ENCODE results near the gene PLCH1. TPM values are rescaled to one million over a fixed set of nuclear protein-coding genes. Genes with fewer than 3 reads are reported as not detected.

PLCH1 gene
- total and polyA plus RNA-seq, 2 experiments from 2014 or later: 8.1 to 25.3 TPM

- no peaks in the 10 kb centered on the region; the same call in 1 of the 3 replicates for H3K9me3 Mint-ChIP-seq
- H3K4me3 Mint-ChIP-seq: no peak overlapping the region
- no peak overlapping the region for H3K4me3 ChIP-seq
- no peak overlapping the region for H3K4me2 ChIP-seq
- no peak for TF ChIP-seq CREB1 (CRISPR knock-in tag; IDR thresholded peaks at IDR 0.05; ENCODE audit: low read depth)
- TF ChIP-seq, protein P1, sequence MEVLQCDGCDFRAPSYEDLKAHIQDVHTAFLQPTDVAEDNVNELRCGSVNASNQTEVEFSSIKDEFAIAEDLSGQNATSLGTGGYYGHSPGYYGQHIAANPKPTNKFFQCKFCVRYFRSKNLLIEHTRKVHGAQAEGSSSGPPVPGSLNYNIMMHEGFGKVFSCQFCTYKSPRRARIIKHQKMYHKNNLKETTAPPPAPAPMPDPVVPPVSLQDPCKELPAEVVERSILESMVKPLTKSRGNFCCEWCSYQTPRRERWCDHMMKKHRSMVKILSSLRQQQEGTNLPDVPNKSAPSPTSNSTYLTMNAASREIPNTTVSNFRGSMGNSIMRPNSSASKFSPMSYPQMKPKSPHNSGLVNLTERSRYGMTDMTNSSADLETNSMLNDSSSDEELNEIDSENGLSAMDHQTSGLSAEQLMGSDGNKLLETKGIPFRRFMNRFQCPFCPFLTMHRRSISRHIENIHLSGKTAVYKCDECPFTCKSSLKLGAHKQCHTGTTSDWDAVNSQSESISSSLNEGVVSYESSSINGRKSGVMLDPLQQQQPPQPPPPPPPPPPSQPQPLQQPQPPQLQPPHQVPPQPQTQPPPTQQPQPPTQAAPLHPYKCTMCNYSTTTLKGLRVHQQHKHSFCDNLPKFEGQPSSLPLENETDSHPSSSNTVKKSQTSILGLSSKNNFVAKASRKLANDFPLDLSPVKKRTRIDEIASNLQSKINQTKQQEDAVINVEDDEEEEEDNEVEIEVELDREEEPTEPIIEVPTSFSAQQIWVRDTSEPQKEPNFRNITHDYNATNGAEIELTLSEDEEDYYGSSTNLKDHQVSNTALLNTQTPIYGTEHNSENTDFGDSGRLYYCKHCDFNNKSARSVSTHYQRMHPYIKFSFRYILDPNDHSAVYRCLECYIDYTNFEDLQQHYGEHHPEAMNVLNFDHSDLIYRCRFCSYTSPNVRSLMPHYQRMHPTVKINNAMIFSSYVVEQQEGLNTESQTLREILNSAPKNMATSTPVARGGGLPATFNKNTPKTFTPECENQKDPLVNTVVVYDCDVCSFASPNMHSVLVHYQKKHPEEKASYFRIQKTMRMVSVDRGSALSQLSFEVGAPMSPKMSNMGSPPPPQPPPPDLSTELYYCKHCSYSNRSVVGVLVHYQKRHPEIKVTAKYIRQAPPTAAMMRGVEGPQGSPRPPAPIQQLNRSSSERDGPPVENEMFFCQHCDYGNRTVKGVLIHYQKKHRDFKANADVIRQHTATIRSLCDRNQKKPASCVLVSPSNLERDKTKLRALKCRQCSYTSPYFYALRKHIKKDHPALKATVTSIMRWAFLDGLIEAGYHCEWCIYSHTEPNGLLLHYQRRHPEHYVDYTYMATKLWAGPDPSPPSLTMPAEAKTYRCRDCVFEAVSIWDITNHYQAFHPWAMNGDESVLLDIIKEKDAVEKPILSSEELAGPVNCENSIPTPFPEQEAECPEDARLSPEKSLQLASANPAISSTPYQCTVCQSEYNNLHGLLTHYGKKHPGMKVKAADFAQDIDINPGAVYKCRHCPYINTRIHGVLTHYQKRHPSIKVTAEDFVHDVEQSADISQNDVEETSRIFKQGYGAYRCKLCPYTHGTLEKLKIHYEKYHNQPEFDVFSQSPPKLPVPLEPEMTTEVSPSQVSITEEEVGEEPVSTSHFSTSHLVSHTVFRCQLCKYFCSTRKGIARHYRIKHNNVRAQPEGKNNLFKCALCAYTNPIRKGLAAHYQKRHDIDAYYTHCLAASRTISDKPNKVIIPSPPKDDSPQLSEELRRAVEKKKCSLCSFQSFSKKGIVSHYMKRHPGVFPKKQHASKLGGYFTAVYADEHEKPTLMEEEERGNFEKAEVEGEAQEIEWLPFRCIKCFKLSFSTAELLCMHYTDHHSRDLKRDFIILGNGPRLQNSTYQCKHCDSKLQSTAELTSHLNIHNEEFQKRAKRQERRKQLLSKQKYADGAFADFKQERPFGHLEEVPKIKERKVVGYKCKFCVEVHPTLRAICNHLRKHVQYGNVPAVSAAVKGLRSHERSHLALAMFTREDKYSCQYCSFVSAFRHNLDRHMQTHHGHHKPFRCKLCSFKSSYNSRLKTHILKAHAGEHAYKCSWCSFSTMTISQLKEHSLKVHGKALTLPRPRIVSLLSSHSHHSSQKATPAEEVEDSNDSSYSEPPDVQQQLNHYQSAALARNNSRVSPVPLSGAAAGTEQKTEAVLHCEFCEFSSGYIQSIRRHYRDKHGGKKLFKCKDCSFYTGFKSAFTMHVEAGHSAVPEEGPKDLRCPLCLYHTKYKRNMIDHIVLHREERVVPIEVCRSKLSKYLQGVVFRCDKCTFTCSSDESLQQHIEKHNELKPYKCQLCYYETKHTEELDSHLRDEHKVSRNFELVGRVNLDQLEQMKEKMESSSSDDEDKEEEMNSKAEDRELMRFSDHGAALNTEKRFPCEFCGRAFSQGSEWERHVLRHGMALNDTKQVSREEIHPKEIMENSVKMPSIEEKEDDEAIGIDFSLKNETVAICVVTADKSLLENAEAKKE (CRISPR knock-in tag; IDR thresholded peaks at IDR 0.05): no peak
- TF ChIP-seq STAT1 (IDR thresholded peaks at IDR 0.05; ENCODE audit: unreplicated experiment): no peak
- H3K27ac Mint-ChIP-seq: no peak overlapping the region
- H3K27ac ChIP-seq (ENCODE audit: low read depth): no peak overlapping the region
- H3F3A ChIP-seq (replicated peaks; ENCODE audit: low read depth): no peaks in the 10 kb centered on the region
- no peak for DNase-seq (ENCODE audit: low spot score)
- no peaks in the 10 kb centered on the region for H3K79me2 ChIP-seq (replicated peaks; ENCODE audit: insufficient read depth)
- H3K4me1 Mint-ChIP-seq: peaks cover 7% of the 10 kb centered on the region; the same call in 2 of the 3 replicates
- H3K36me3 ChIP-seq (ENCODE audit: insufficient read depth): no peaks in the 10 kb centered on the region
- H4K20me1 ChIP-seq (replicated peaks; ENCODE audit: insufficient read depth): no peaks in the 10 kb centered on the region
- no peaks in the 10 kb centered on the region for H3K27me3 ChIP-seq (ENCODE audit: insufficient read depth)
- no peaks in the 10 kb centered on the region for H3K36me3 Mint-ChIP-seq (ENCODE audit: low read depth)
- H3K27me3 Mint-ChIP-seq (ENCODE audit: insufficient read depth, low read depth, poor library complexity): peaks cover 4% of the 10 kb centered on the region
- H2AFZ ChIP-seq: no peak overlapping the region
- ATAC-seq: no peak
- peaks cover 5% of the 10 kb centered on the region; the same call in 1 of the 2 replicates for H3K9me2 ChIP-seq (ENCODE audit: insufficient read depth)
- H3K4me1 ChIP-seq (ENCODE audit: insufficient read depth): no peaks in the 10 kb centered on the region
These were observed 394.3 kb downstream of the PLCH1 start for GRCh38 chr3:155350571-155350970.

DNA sequence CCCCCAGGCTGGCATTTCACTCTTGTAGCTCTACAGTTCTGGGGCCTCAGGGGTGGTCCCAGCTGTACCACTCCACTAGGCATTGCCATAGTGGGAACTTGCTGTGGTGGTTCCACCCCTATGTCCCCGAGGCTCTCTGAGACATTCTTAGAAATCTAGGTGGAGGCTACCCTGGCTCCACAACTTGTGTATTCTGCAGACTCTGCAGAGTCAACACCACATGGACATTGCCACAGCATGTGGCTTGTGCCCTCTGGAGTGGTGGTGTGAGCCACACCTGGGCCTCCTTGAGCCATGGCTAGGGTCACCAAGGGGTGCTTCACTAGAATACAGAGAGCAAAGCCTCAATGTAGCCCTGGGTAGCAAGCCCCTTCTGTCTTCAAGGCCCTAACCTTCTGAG is 397.0 kb downstream of the PLCH1 start:
- Histone ChIP-seq H3K4me2 (no peak overlapping the region), H3F3A (replicated peaks; ENCODE audit: low read depth) (no peaks in the 10 kb centered on the region), H4K20me1 (replicated peaks; ENCODE audit: insufficient read depth) (no peaks in the 10 kb centered on the region), H3K27me3 (ENCODE audit: insufficient read depth) (no peaks in the 10 kb centered on the region), H3K9me2 (ENCODE audit: insufficient read depth) (peaks cover 5% of the 10 kb centered on the region; the same call in 1 of the 2 replicates), H3K36me3 (ENCODE audit: insufficient read depth) (no peaks in the 10 kb centered on the region), H3K4me3 (no peak overlapping the region), H3K79me2 (replicated peaks; ENCODE audit: insufficient read depth) (no peaks in the 10 kb centered on the region), H3K27ac (ENCODE audit: low read depth) (no peak overlapping the region), H3K4me1 (ENCODE audit: insufficient read depth) (no peaks in the 10 kb centered on the region), H2AFZ (no peak overlapping the region)
- Mint-ChIP-seq H3K27ac (no peak overlapping the region), H3K9me3 (no peaks in the 10 kb centered on the region; the same call in 1 of the 3 replicates), H3K36me3 (ENCODE audit: low read depth) (no peaks in the 10 kb centered on the region), H3K4me1 (peaks cover 3% of the 10 kb centered on the region; the same call in 2 of the 3 replicates), H3K4me3 (no peak overlapping the region), H3K27me3 (ENCODE audit: insufficient read depth, low read depth, poor library complexity) (no peaks in the 10 kb centered on the region)
- DNase-seq (ENCODE audit: low spot score): no peak
- no peak for ATAC-seq
- TF ChIP-seq CREB1 (CRISPR knock-in tag; IDR thresholded peaks at IDR 0.05; ENCODE audit: low read depth) (no peak), POLR2AphosphoS5 (IDR thresholded peaks at IDR 0.05; ENCODE audit: low read depth) (no peak), EZH2phosphoT487 (IDR thresholded peaks at IDR 0.05; ENCODE audit: unreplicated experiment) (no peak), REST (IDR thresholded peaks at IDR 0.05; ENCODE audit: unreplicated experiment) (no peak), EZH2 (IDR thresholded peaks at IDR 0.05; ENCODE audit: low read depth, unreplicated experiment) (no peak), NANOG (IDR thresholded peaks at IDR 0.05; ENCODE audit: borderline replicate concordance) (no peak), CTCF (conservative IDR thresholded peaks at IDR 0.05; ENCODE audit: low read depth in 2 of 2) (no peak)
